ENCODE results near the gene CIDEC. TPM values are rescaled to one million over a fixed set of nuclear protein-coding genes. Genes with fewer than 3 reads are reported as not detected.

Gene CIDEC
- not detected in 2 replicates for total RNA-seq (2014; rRNA removed; shearing (Covaris generic))
- total RNA-seq (2022), result not detected in 2 replicates
- percentile 8 among the genes with signal in this experiment for Bru-seq, nascent RNA
- BruChase-seq, experiment 1, labeled RNA remaining after a 6-hour chase, result not detected
- BruChase-seq, experiment 2, labeled RNA remaining after a 2-hour chase, result not detected
- long read RNA-seq, result 0 reads

GRCh38 chr3:9879830-9880549 is at the start of gene CIDEC:
TSS of gene CIDEC (minus strand) at chr3:9880253. CDS start at chr3:9878486, 1,767 bp downstream.
- ChIA-PET CTCF (ENCODE audit: unreplicated experiment) (no interaction called here), POLR2A (interaction anchor here (0.6 to 2.8 kb wide), 3 partner anchors 11 to 596 kb away, joined by 3 to 17 read pairs (median 5); partner anchors contain the start of gene JAGN1)
- TF ChIP-seq EZH2phosphoT487 (IDR thresholded peaks at IDR 0.05; ENCODE audit: borderline replicate concordance, low read depth, low read length), result no peak
- no peak for TF ChIP-seq CTCF (conservative IDR thresholded peaks at IDR 0.05; ENCODE audit: low read length)
- intact Hi-C loops (cut with micrococcal nuclease; ENCODE audit: unreplicated experiment), result no loop called here
- no peak for DNase-seq (ENCODE audit: low spot score)
- no peaks in the 10 kb centered on the region for H3K4me1 ChIP-seq (ENCODE audit: insufficient read depth, low read length, poor library complexity, severe bottlenecking)
- H3K79me2 ChIP-seq (ENCODE audit: insufficient read depth, low read depth, low read length), result no peaks in the 10 kb centered on the region
- H2AFZ ChIP-seq (ENCODE audit: low read length), result 0 out of 2 replicates have a peak within 1 kb of the TSS, but pooled peaks have one; percentile 14
- H3K27ac ChIP-seq (ENCODE audit: low read depth, low read length, poor library complexity, severe bottlenecking), result no peak within 1 kb of the TSS
- no TSS peak for BruUV-seq (replicated peaks)
- H4K20me1 ChIP-seq (ENCODE audit: insufficient read depth, low read length), result no peaks in the 10 kb centered on the region
- H3K9me3 ChIP-seq (ENCODE audit: low read length), result no peaks in the 10 kb centered on the region
- no peak within 1 kb of the TSS for H3K4me3 ChIP-seq (ENCODE audit: low read depth, low read length, poor library complexity, severe bottlenecking)
- H3K4me2 ChIP-seq (ENCODE audit: low read length), result no peak within 1 kb of the TSS
- H3K9me2 ChIP-seq (ENCODE audit: insufficient read depth, low read length), result no peaks in the 10 kb centered on the region
- H3K36me3 ChIP-seq (ENCODE audit: insufficient read depth, low read length), result no peaks in the 10 kb centered on the region

GRCh38 chr3:9928158-9928557 is 48.1 kb upstream of the CIDEC start:
- H3K79me2 ChIP-seq (ENCODE audit: insufficient read depth, low read depth, low read length), result no peaks in the 10 kb centered on the region
- no peak overlapping the region for H3K27ac ChIP-seq (ENCODE audit: low read depth, low read length, poor library complexity, severe bottlenecking)
- no peak overlapping the region for H2AFZ ChIP-seq (ENCODE audit: low read length)
- POLR2A ChIA-PET, result no interaction called here
- CTCF ChIA-PET (ENCODE audit: unreplicated experiment), result no interaction called here
- H3K9me3 ChIP-seq (ENCODE audit: low read length), result no peaks in the 10 kb centered on the region
- peaks cover 4% of the 10 kb centered on the region for H3K4me1 ChIP-seq (ENCODE audit: insufficient read depth, low read length, poor library complexity, severe bottlenecking)
- H3K4me3 ChIP-seq (ENCODE audit: low read depth, low read length, poor library complexity, severe bottlenecking), result no peak overlapping the region
- no peaks in the 10 kb centered on the region for H4K20me1 ChIP-seq (ENCODE audit: insufficient read depth, low read length)
- BruUV-seq (replicated peaks), result no TSS peak
- H3K4me2 ChIP-seq (ENCODE audit: low read length), result no peak overlapping the region
- TF ChIP-seq EZH2phosphoT487 (IDR thresholded peaks at IDR 0.05; ENCODE audit: borderline replicate concordance, low read depth, low read length) (no peak), CTCF (conservative IDR thresholded peaks at IDR 0.05; ENCODE audit: low read length) (no peak)
- intact Hi-C loops (cut with micrococcal nuclease; ENCODE audit: unreplicated experiment), result no loop called here
- no peak for DNase-seq (ENCODE audit: low spot score)
- no peaks in the 10 kb centered on the region for H3K9me2 ChIP-seq (ENCODE audit: insufficient read depth, low read length)
- H3K36me3 ChIP-seq (ENCODE audit: insufficient read depth, low read length), result no peaks in the 10 kb centered on the region

Measured in OCI-LY7 (cell line).